Measurements from ENCODE around the gene IL1RAPL1.

The IL1RAPL1 gene

DNA sequence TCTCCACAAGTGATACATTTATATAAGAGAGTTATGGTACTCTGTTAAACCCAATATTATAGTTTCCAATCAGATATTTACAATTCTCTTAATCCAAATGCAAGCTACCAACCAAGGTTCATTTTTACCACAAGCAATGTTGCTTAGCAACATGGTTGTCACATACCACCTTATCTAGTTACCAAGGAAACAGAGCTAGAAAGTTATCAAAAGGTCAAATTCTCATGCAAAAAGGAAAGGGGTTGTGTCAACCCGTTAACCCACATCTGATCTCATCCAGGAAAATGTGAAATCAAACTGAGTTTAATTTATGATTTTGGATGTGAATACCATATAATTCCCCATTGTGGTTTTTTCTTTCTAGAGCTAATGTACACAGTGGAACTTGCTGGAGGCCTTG is 1354.0 kb downstream of the IL1RAPL1 start:
- DNase-seq, result no peak

DNA sequence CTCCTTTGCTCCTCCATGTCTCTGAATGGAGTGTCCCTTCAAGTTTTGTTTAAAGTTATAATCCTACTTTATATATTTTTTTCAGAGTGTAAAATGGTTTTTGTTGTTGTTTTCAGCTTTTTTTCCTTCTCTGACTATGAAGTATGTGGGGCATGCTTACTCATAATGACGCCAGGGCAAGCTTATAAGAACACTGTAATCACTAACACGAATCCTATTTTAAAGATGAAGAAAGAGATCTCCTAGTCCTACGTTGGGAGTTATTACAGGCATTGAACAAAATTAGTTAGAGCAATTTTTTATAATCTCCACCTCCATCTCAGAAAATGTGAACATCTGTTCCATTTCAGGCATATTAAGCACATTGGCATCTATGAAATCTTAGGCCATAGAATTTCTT is 1360.0 kb downstream of the IL1RAPL1 start:
- no peak for DNase-seq

DNA sequence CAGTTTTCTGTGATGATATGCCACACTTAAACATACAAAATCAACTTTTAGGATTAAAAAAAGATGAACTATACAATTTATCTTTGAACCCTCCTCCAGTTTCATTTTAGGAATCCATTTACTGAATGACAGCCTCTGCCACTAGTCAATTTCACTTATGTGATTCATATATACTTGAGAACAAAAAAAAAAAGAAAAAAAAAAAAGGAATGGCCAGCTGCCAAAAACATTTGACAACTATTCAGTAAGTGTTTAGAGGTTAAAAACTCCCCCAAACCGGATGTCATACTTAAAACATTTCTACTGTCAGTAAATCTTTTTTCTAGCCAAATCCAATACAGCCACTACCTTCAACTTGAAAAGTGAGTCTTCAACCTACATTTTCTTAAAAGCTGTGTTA is 1361.4 kb downstream of the IL1RAPL1 start:
- DNase-seq, result no peak

GRCh38 chrX:29952016-29952415 is 1364.8 kb downstream of the IL1RAPL1 start:
- no peak for DNase-seq

DNA sequence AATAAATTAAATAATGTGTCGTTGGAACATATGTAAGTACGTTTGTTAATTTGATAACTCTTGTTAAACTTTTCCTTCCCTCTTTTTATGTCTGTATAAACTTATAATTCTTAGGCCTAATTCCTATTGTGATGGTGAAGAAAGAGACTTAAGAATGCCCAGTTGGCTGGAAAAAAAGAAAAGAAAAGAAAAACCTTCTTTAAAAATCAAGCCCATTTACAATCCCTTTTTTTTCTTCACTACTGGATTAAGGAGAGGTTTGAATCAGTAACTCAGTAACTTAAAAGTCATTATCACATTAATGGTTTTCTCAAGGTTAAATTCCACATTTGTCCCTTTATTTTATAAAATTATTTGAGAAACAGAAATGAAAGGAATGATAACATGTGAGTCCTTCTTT is 1374.8 kb downstream of the IL1RAPL1 start:
- DNase-seq, result no peak

DNA sequence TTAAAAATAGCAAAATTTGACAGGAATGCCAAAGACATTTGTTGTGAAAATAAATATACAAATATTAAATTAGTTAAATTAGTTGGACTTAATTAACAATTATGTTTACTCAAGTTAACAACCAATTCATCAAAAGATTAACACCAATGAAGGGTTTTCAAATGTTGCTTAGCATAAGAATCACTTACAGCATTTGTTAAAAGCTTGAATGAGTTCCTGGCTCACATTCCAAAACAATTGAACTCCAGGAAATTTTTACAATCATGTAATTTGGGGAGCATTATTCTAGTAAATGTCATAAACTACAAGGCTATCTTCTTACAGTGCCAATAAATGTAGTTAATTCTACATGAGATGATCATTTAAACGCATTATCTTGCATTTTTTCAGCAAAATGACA is 1378.4 kb downstream of the IL1RAPL1 start:
- no peak for DNase-seq

GRCh38 chrX:29992083-29992482 is 1404.8 kb downstream of the IL1RAPL1 start:
- DNase-seq, result no peak

- no peak for DNase-seq
Measured at GRCh38 chrX:30005813-30006212, 1418.6 kb downstream of the IL1RAPL1 start.

Measured in femur (tissue), 1 donor.